Kidney (tissue), 22 donors: Measurements from ENCODE around the gene CST1. TPM values are rescaled to one million over a fixed set of nuclear protein-coding genes. Genes with fewer than 3 reads are reported as not detected.
"Not testable (repeated sequence)": the region's sequence is repeated elsewhere in the genome, so short reads cannot be mapped to it uniquely, and the experiment has no call there.

ENCODE experiments used
- DNase-seq, 5 donors: peaks; one replicate each; pipeline ENCODE4 v3.0.0-alpha.2; 2013 to 2020
- FAIRE-seq: peaks from 2 replicates; lab custom pipeline; 2012; peaks lifted over from hg19 to GRCh38; lab: Jason Lieb, UNC
- H3K27ac ChIP-seq, 2 donors: one replicate each; pipeline ENCODE4 v1.7.0; 2013; ENCODE audit warnings: low read depth in 2 of 2, low read length in 2 of 2, inconsistent platforms in 1 of 2
- H3K27me3 ChIP-seq: one replicate; pipeline ENCODE4 v1.7.1; 2013; ENCODE audit warnings: low read length, inconsistent platforms; ENCODE audit not compliant: control insufficient read depth, insufficient read depth
- H3K36me3 ChIP-seq, 3 donors: one replicate each; pipeline versions ENCODE4 v1.7.0 to v1.7.1; 2013; ENCODE audit warnings: low read length in 3 of 3, control low read depth in 1 of 3, inconsistent platforms in 1 of 3; ENCODE audit not compliant: insufficient read depth in 3 of 3, control insufficient read depth in 2 of 3
- H3K4me1 ChIP-seq, 3 donors: one replicate each; pipeline versions ENCODE4 v1.7.0 to v1.7.1; 2013; ENCODE audit warnings: low read length in 3 of 3, inconsistent platforms in 1 of 3, low read depth in 1 of 3; ENCODE audit not compliant: control insufficient read depth in 2 of 3, insufficient read depth in 2 of 3
- H3K4me3 ChIP-seq, 3 donors: one replicate each; pipeline versions ENCODE4 v1.7.0 to v1.8.1; 2013; ENCODE audit warnings: low read length in 3 of 3, control low read depth in 1 of 3, inconsistent platforms in 1 of 3
- H3K9ac ChIP-seq, 3 donors: one replicate each; pipeline versions ENCODE4 v1.7.0 to v1.7.1; 2013; ENCODE audit warnings: low read length in 3 of 3, control low read depth in 1 of 3, inconsistent platforms in 1 of 3
- H3K9me3 ChIP-seq, 3 donors: one replicate each; pipeline versions ENCODE4 v1.7.0 to v1.7.1; 2013; ENCODE audit warnings: low read length in 3 of 3, control low read depth in 1 of 3, inconsistent platforms in 1 of 3; ENCODE audit not compliant: control insufficient read depth in 2 of 3, insufficient read depth in 1 of 3
- intact Hi-C: fragments of 100-400 bp; cut with DNase I; formaldehyde crosslinking; loops from one replicate; pipeline ENCODE4 v1.11.1; 2022
- long read RNA-seq, 10 donors: library from polyadenylated mRNA in 1 of 10; unstranded in 1 of 10; transcript quantifications; one replicate each; pipeline ENCODE4 v2.0.0 and lab custom pipeline, GENCODE V29; 2021 to 2026
- polyA plus RNA-seq: library from polyadenylated mRNA; stranded (reverse); fragments of 350-450 nt; fragmentation: Illumina TruSeq; extraction: RNeasy Lipid Tissue Mini Kit (QIAGEN cat#74804); gene quantifications from one replicate; pipeline ENCODE4 v1.2.3, GENCODE V29; 2014; ENCODE audit warnings: low read depth, low replicate concordance; ENCODE audit not compliant: insufficient read depth
- total RNA-seq: library from RNA; stranded (reverse); fragmentation: NEBNext Ultra II Directional; extraction: Animal tissue kit (Norgen Biotek cat#: 25700); gene quantifications from one replicate; pipeline ENCODE4 v1.2.1, GENCODE V29; 2021
- TF ChIP-seq, protein P1 (sequence below): IDR thresholded peaks from 3 replicates; pipeline ENCODE4 v1.5.1; 2012; ENCODE audit warnings: mild to moderate bottlenecking, moderate library complexity, borderline replicate concordance; ENCODE audit not compliant: insufficient read depth; ENCODE audit errors: extremely low read depth
- donor health status: control.
- donor health status: control.
- donor health status: control.
- donor health status: control.
- donor health status: control.
- donor health status: DM: yes; HTN: yes; CAD: no.
- donor health status: Normal renal cell carcinoma (clear cell type).

The CST1 gene, protein sequence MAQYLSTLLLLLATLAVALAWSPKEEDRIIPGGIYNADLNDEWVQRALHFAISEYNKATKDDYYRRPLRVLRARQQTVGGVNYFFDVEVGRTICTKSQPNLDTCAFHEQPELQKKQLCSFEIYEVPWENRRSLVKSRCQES
- not detected for total RNA-seq
- not detected for polyA plus RNA-seq
- long read RNA-seq, donor 1: 0 reads
- long read RNA-seq, donor 2: 0 reads
- long read RNA-seq, donor 3: 0 reads
- long read RNA-seq, donor 4: 0 reads
- long read RNA-seq, donor 5: 0 reads
- long read RNA-seq, donor 6: 0 reads
- long read RNA-seq, donor 7: 0 reads
- long read RNA-seq, donor 8: 0 reads
- long read RNA-seq, donor 9: 0 reads
- long read RNA-seq, donor 10: 0 reads

DNA sequence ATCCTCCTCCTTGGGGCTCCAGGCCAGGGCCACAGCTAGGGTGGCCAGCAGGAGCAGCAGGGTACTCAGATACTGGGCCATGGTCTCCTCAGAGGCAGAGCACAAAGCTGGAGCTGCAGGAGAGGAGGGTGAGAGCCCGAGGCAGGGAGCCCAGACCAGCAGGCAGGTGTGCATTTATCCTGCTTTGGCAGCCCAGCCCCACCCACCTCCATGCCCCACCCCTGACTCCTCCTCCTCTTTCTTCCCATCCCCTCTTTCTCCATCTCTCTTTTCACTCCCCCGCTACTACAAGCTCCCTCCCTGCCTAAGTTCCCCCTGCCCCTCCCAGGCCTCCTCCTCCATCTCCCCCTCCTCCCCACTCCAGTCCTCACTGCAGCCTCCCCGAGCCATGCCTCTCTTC, at the start of gene CST1:
Gene CST1 (minus strand): TSS at position 150 of the 400 bp plus-strand sequence. CDS start 69 bp downstream, at position 81.
- intact Hi-C loops, FAIRE-seq: not testable (repeated sequence)

DNA sequence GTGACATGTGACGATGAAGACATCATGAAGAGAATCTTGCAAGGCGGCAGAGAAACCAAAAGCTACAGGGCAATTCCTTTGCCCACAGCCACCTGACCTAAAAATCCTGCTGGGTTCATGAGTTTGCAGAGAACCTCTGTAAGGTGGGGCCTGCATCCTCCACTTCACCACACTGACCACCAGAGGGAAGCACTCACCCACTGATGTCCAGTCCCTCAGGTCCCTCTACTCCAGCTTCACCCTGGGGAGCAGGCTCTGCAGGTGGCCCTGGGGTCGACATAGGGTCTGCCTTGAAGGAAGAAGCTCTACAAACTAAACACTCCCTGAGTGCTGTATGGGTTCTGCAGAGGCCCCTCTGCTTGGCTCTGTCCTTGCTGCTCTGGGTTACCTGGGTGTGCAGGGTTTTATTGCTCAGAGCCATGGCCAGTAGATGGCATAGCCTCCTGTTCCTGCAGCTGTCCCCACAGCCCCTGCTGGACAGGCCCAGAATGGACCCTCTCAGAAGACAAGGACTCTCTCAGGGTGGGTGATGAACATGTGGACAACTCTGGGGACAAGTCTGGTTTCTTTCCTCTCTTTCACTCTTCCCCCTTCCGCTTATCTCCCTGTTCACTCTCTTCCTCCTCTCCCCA, 48.6 kb upstream of the CST1 start:
- FAIRE-seq, H3K27me3 ChIP-seq, H3K9me3 ChIP-seq, H3K27ac ChIP-seq, intact Hi-C loops, H3K9ac ChIP-seq, H3K36me3 ChIP-seq, H3K4me1 ChIP-seq, H3K4me3 ChIP-seq: not testable (repeated sequence)
- TF ChIP-seq, protein P1, sequence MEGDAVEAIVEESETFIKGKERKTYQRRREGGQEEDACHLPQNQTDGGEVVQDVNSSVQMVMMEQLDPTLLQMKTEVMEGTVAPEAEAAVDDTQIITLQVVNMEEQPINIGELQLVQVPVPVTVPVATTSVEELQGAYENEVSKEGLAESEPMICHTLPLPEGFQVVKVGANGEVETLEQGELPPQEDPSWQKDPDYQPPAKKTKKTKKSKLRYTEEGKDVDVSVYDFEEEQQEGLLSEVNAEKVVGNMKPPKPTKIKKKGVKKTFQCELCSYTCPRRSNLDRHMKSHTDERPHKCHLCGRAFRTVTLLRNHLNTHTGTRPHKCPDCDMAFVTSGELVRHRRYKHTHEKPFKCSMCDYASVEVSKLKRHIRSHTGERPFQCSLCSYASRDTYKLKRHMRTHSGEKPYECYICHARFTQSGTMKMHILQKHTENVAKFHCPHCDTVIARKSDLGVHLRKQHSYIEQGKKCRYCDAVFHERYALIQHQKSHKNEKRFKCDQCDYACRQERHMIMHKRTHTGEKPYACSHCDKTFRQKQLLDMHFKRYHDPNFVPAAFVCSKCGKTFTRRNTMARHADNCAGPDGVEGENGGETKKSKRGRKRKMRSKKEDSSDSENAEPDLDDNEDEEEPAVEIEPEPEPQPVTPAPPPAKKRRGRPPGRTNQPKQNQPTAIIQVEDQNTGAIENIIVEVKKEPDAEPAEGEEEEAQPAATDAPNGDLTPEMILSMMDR: peak; percentile 25
- DNase-seq: peak in 3 of 5 donors; percentile 26 to 41 (median 27)

More for the DNA sequence above, at the start of gene CST1:
- not testable (repeated sequence) for H3K27ac ChIP-seq, H3K9ac ChIP-seq, H3K4me3 ChIP-seq, H3K4me1 ChIP-seq, H3K9me3 ChIP-seq, DNase-seq, H3K36me3 ChIP-seq, H3K27me3 ChIP-seq

DNA sequence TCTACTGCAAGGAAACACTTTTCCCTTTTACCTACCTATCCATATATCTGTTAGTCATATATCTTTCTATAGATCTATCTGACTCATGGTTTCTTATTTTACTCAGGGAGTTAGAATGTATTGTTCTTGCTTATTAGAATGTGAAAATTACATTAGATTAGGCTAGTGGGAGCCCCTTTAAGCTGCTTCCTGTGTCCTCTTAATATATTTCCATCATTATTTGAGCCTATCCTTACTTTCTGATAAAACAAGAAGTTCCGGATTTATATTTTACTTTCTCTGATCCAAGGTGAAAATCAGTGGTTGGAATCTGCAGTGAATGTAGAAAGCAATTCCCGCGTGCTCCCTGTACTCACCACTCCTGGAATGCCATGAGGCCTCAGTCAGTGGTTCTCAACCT, 44.8 kb upstream of the CST1 start:
- Histone ChIP-seq H3K9ac (no peak overlapping the region), H3K4me1 (no peaks in the 10 kb centered on the region), H3K4me3 (no peak overlapping the region), H3K27ac (no peak overlapping the region), H3K27me3 (no peaks in the 10 kb centered on the region), H3K36me3 (no peaks in the 10 kb centered on the region), H3K9me3 (no peaks in the 10 kb centered on the region)
- intact Hi-C loops: no loop called here
- FAIRE-seq: no peak
- DNase-seq: no peak
- TF ChIP-seq, protein P1: no peak

DNA sequence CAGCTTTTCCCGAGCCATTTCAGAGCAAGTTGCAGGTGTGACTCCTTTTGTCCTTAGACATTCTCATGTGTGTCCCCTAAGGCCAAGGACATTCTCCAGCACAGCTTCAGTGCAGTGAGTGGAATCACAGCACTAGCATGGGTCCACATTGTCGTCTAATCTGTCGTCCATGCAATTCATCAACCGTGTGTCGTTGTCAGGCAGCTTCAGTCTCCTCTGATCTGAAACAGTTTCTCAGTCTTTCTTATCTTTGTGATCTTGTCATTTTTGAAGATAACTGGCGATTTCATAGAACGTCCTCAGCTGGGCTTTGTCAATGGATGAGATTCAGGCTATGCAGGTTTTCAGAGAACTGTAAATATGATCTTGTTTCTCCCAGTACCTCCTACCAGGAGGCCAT, 44.1 kb upstream of the CST1 start:
- intact Hi-C loops: no loop called here
- Histone ChIP-seq H3K4me3 (no peak overlapping the region), H3K27me3 (no peaks in the 10 kb centered on the region), H3K4me1 (no peaks in the 10 kb centered on the region), H3K9ac (no peak overlapping the region), H3K27ac (no peak overlapping the region), H3K9me3 (no peaks in the 10 kb centered on the region), H3K36me3 (no peaks in the 10 kb centered on the region)
- FAIRE-seq: no peak
- TF ChIP-seq, protein P1: no peak
- DNase-seq: no peak
